CD4-positive, alpha-beta T cell (primary cell): Measurements from ENCODE around the gene VTI1A. TPM values are rescaled to one million over a fixed set of nuclear protein-coding genes. Genes with fewer than 3 reads are reported as not detected.

Source experiments
- ATAC-seq: fragments of 200-7000 bp; cut with Tn5 transposase; one replicate; pipeline ENCODE4 v1.10.0; 2022; ENCODE audit warnings: mild to moderate bottlenecking; ENCODE audit not compliant: poor library complexity
- CTCF ChIA-PET: fragments of 350-600 bp; sonication (Branson Sonifier 250); formaldehyde crosslinking; loops from one replicate; lab custom pipeline; 2021; ENCODE audit warnings: antibody characterized with exemption, inconsistent platforms; lab: Charles Lee
- POLR2A ChIA-PET: fragments of 350-600 bp; sonication (Branson Sonifier 250); formaldehyde crosslinking; loops from one replicate; lab custom pipeline; 2021; ENCODE audit warnings: antibody characterized with exemption, inconsistent platforms; lab: Charles Lee
- DNase-seq, 14 experiments: peaks; one replicate each; pipeline ENCODE4 v3.0.0-alpha.2; 2013 to 2020; ENCODE audit warnings: mixed read lengths in 2 of 14
- H3K27ac ChIP-seq, 2 donors: one replicate each; pipeline versions ENCODE4 v1.5.1 to v1.7.0; 2013; ENCODE audit warnings: low read length in 2 of 2, low read depth in 1 of 2, mild to moderate bottlenecking in 1 of 2
- H3K27me3 ChIP-seq, 2 experiments: 1 replicate in 1 of 2; 2 replicates in 1 of 2; pipeline versions ENCODE4 v1.6.1 to v1.7.0; 2013; ENCODE audit warnings: low read length in 2 of 2, control low read depth in 1 of 2, mild to moderate bottlenecking in 1 of 2, moderate library complexity in 1 of 2; ENCODE audit not compliant: insufficient read depth in 2 of 2, control insufficient read depth in 1 of 2
- H3K36me3 ChIP-seq: one replicate; pipeline ENCODE4 v1.6.1; 2013; ENCODE audit warnings: low read length, control low read depth; ENCODE audit not compliant: insufficient read depth
- H3K4me1 ChIP-seq: one replicate; pipeline ENCODE4 v1.6.1; 2013; ENCODE audit warnings: low read length, control low read depth; ENCODE audit not compliant: insufficient read depth
- H3K4me3 ChIP-seq: one replicate; pipeline ENCODE4 v1.5.1; 2013; ENCODE audit warnings: mild to moderate bottlenecking, low read length, moderate library complexity
- H3K9me3 ChIP-seq, 2 experiments: 1 replicate in 1 of 2; 2 replicates in 1 of 2; pipeline versions ENCODE4 v1.6.1 to v1.7.0; 2013; ENCODE audit warnings: low read length in 2 of 2, mild to moderate bottlenecking in 2 of 2, control low read depth in 1 of 2, moderate library complexity in 1 of 2; ENCODE audit not compliant: control insufficient read depth in 1 of 2, insufficient read depth in 1 of 2
- H3K27ac Mint-ChIP-seq: one replicate; pipeline ENCODE4 v1.8.0; 2020; ENCODE audit warnings: mixed read lengths
- H3K27me3 Mint-ChIP-seq: one replicate; pipeline ENCODE4 v1.8.0; 2021; ENCODE audit warnings: mixed read lengths
- H3K36me3 Mint-ChIP-seq: one replicate; pipeline ENCODE4 v1.8.0; 2021; ENCODE audit warnings: low read depth, mixed read lengths
- H3K4me1 Mint-ChIP-seq: one replicate; pipeline ENCODE4 v1.8.0; 2021; ENCODE audit warnings: low read depth, mixed read lengths
- H3K4me3 Mint-ChIP-seq: one replicate; pipeline ENCODE4 v1.8.0; 2020; ENCODE audit warnings: mild to moderate bottlenecking, mixed read lengths
- H3K9me3 Mint-ChIP-seq: one replicate; pipeline ENCODE4 v1.8.0; 2020; ENCODE audit warnings: mixed read lengths
- CTCF ChIP-seq: fragments of 200-600 bp; IDR thresholded peaks from one replicate; pipeline ENCODE4 v1.8.0; 2022; ENCODE audit warnings: antibody characterized with exemption, mild to moderate bottlenecking
- intact Hi-C, 2 experiments: fragments of 100-400 bp; cut with DNase I in 1 of 2; cut with micrococcal nuclease in 1 of 2; formaldehyde crosslinking; loops; one replicate each; pipeline versions ENCODE4 v1.15.1 to v1.9.0; 2023 to 2025; cut with DNase I, micrococcal nuclease
- total RNA-seq, 174 experiments: library from RNA in 2 of 174; stranded (reverse) in 2 of 174; gene quantifications; one replicate each; pipeline ENCODE4 v1.2.3 and lab custom pipeline; 2021 to 2026

The VTI1A gene
- total RNA-seq, 2 experiments from 2014 or later = 54.5 to 56.5 TPM

- no peaks in the 10 kb centered on the region for H3K9me3 Mint-ChIP-seq
- intact Hi-C loops = no loop called here
- no peak overlapping the region for H3K27ac ChIP-seq
- H3K27ac Mint-ChIP-seq = no peak overlapping the region
- ChIA-PET CTCF (no interaction called here), POLR2A (no interaction called here)
- H3K4me1 ChIP-seq = no peaks in the 10 kb centered on the region
- no peak overlapping the region for H3K4me3 ChIP-seq
- peaks cover 10% of the 10 kb centered on the region for H3K36me3 Mint-ChIP-seq
- ATAC-seq (no peak), DNase-seq (no peak)
- peaks cover 3 to 19% of the 10 kb centered on the region in 2 experiments for H3K9me3 ChIP-seq
- H3K36me3 ChIP-seq = no peaks in the 10 kb centered on the region
- no peaks in the 10 kb centered on the region for H3K27me3 ChIP-seq
- H3K4me3 Mint-ChIP-seq = no peak overlapping the region
- H3K27me3 Mint-ChIP-seq = no peaks in the 10 kb centered on the region
- H3K4me1 Mint-ChIP-seq = no peaks in the 10 kb centered on the region
- no peak for TF ChIP-seq CTCF
Observed at GRCh38 chr10:112834751-112835181, 387.8 kb downstream of the VTI1A start.

GRCh38 chr10:112835217-112835715 lies 388.3 kb downstream of the VTI1A start:
- H3K27me3 ChIP-seq = no peaks in the 10 kb centered on the region
- no peak for TF ChIP-seq CTCF
- POLR2A ChIA-PET = no interaction called here
- DNase-seq (no peak), ATAC-seq (no peak)
- H3K9me3 Mint-ChIP-seq = no peaks in the 10 kb centered on the region
- no peak overlapping the region for H3K27ac ChIP-seq
- intact Hi-C loops = no loop called here
- no peak overlapping the region for H3K4me3 Mint-ChIP-seq
- no peaks in the 10 kb centered on the region for H3K4me1 ChIP-seq
- H3K27ac Mint-ChIP-seq = no peak overlapping the region
- no peaks in the 10 kb centered on the region for H3K36me3 ChIP-seq
- CTCF ChIA-PET = no interaction called here
- peaks cover 4 to 24% of the 10 kb centered on the region in 2 experiments for H3K9me3 ChIP-seq
- H3K36me3 Mint-ChIP-seq = peaks cover 10% of the 10 kb centered on the region
- H3K27me3 Mint-ChIP-seq = no peaks in the 10 kb centered on the region
- H3K4me3 ChIP-seq = no peak overlapping the region
- no peaks in the 10 kb centered on the region for H3K4me1 Mint-ChIP-seq

GRCh38 chr10:112835944-112836451 lies 389.0 kb downstream of the VTI1A start:
- no peaks in the 10 kb centered on the region for H3K4me1 Mint-ChIP-seq
- ChIA-PET CTCF (no interaction called here), POLR2A (no interaction called here)
- H3K27me3 Mint-ChIP-seq = no peaks in the 10 kb centered on the region
- H3K4me3 Mint-ChIP-seq = no peak overlapping the region
- TF ChIP-seq CTCF = no peak
- Histone ChIP-seq H3K27ac (no peak overlapping the region), H3K4me3 (no peak overlapping the region), H3K36me3 (no peaks in the 10 kb centered on the region), H3K4me1 (no peaks in the 10 kb centered on the region), H3K9me3 (peaks cover 4 to 31% of the 10 kb centered on the region in 2 experiments), H3K27me3 (no peaks in the 10 kb centered on the region)
- ATAC-seq (no peak), DNase-seq (peak in 1 of 14 experiments; percentile 10)
- H3K36me3 Mint-ChIP-seq = peaks cover 10% of the 10 kb centered on the region
- no peak overlapping the region for H3K27ac Mint-ChIP-seq
- H3K9me3 Mint-ChIP-seq = no peaks in the 10 kb centered on the region
- intact Hi-C loops = no loop called here
